ENCODE measurements around the gene MSMP. TPM values are rescaled to one million over a fixed set of nuclear protein-coding genes. Genes with fewer than 3 reads are reported as not detected.

The MSMP gene
- polyA plus RNA-seq, 3 donors, result 1.1 TPM; not detected in 2

- DNase-seq (ENCODE audit: extremely low read depth in 1 of 11, low read depth in 9 of 11, low spot score in 4 of 11), result no peak
Measured at GRCh38 chr9:35730486-35730854, 23.6 kb downstream of the MSMP start.

GRCh38 chr9:35729700-35730485 lies 24.2 kb downstream of the MSMP start:
- peak in 2 of 11 donors; percentile 17 to 29 for DNase-seq (ENCODE audit: extremely low read depth in 1 of 11, low read depth in 9 of 11, low spot score in 4 of 11)

GRCh38 chr9:35729101-35729500 lies 25.0 kb downstream of the MSMP start:
- DNase-seq (ENCODE audit: extremely low read depth in 1 of 11, low read depth in 9 of 11, low spot score in 4 of 11), result no peak

GRCh38 chr9:35728041-35728971 lies 25.8 kb downstream of the MSMP start:
- DNase-seq (ENCODE audit: extremely low read depth in 1 of 11, low read depth in 9 of 11, low spot score in 4 of 11), result peak in 8 of 11 donors; percentile 46 to 80 (median 57)

GRCh38 chr9:35727676-35728040 lies 26.4 kb downstream of the MSMP start:
- DNase-seq (ENCODE audit: extremely low read depth in 1 of 11, low read depth in 9 of 11, low spot score in 4 of 11), result no peak

GRCh38 chr9:35726931-35727330 lies 27.1 kb downstream of the MSMP start:
- no peak for DNase-seq (ENCODE audit: extremely low read depth in 1 of 11, low read depth in 9 of 11, low spot score in 4 of 11)

- no peak for DNase-seq (ENCODE audit: extremely low read depth in 1 of 11, low read depth in 9 of 11, low spot score in 4 of 11)
Measured at GRCh38 chr9:35725362-35725761, 28.7 kb downstream of the MSMP start.

GRCh38 chr9:35723908-35724307 lies 30.2 kb downstream of the MSMP start:
- DNase-seq (ENCODE audit: extremely low read depth in 1 of 11, low read depth in 9 of 11, low spot score in 4 of 11), result no peak

GRCh38 chr9:35723426-35723825 lies 30.6 kb downstream of the MSMP start:
- DNase-seq (ENCODE audit: extremely low read depth in 1 of 11, low read depth in 9 of 11, low spot score in 4 of 11), result no peak

GRCh38 chr9:35719546-35719945 lies 34.5 kb downstream of the MSMP start:
- no peak for DNase-seq (ENCODE audit: extremely low read depth in 1 of 11, low read depth in 9 of 11, low spot score in 4 of 11)

- DNase-seq (ENCODE audit: extremely low read depth in 1 of 11, low read depth in 9 of 11, low spot score in 4 of 11), result no peak
Measured at GRCh38 chr9:35718721-35719511, 35.2 kb downstream of the MSMP start.

GRCh38 chr9:35717132-35717870 lies 36.8 kb downstream of the MSMP start:
- no peak for DNase-seq (ENCODE audit: extremely low read depth in 1 of 11, low read depth in 9 of 11, low spot score in 4 of 11)

- no peak for DNase-seq (ENCODE audit: extremely low read depth in 1 of 11, low read depth in 9 of 11, low spot score in 4 of 11)
Measured at GRCh38 chr9:35716230-35716629, 37.8 kb downstream of the MSMP start.

- DNase-seq (ENCODE audit: extremely low read depth in 1 of 11, low read depth in 9 of 11, low spot score in 4 of 11), result no peak
Measured at GRCh38 chr9:35714579-35715252, 39.4 kb downstream of the MSMP start.

GRCh38 chr9:35714123-35714522 lies 40.0 kb downstream of the MSMP start:
- DNase-seq (ENCODE audit: extremely low read depth in 1 of 11, low read depth in 9 of 11, low spot score in 4 of 11), result no peak

GRCh38 chr9:35713578-35713977 lies 40.5 kb downstream of the MSMP start:
- no peak for DNase-seq (ENCODE audit: extremely low read depth in 1 of 11, low read depth in 9 of 11, low spot score in 4 of 11)

GRCh38 chr9:35712762-35713400 lies 41.2 kb downstream of the MSMP start:
- no peak for DNase-seq (ENCODE audit: extremely low read depth in 1 of 11, low read depth in 9 of 11, low spot score in 4 of 11)
